T-helper 17 cell (primary cell): ENCODE measurements around the gene KCNRG. TPM values are rescaled to one million over a fixed set of nuclear protein-coding genes. Genes with fewer than 3 reads are reported as not detected.

Experiments
- ATAC-seq: fragments of 150-1000 bp; cut with Tn5 transposase; 2 replicates; pipeline ENCODE4 v1.10.0; 2021; ENCODE audit warnings: mild to moderate bottlenecking, moderate library complexity
- DNase-seq, 3 donors: peaks; one replicate each; pipeline versions ENCODE4 v3.0.0 to v3.0.0-alpha.2; 2020 to 2021
- H3K9me3 ChIP-seq: one replicate; pipeline ENCODE4 v1.7.0; 2013; ENCODE audit warnings: low read length, mild to moderate bottlenecking; ENCODE audit not compliant: control insufficient read depth, poor library complexity, severe bottlenecking
- H3K27ac Mint-ChIP-seq: one replicate; pipeline ENCODE4 v1.8.0; 2022; ENCODE audit warnings: mild to moderate bottlenecking, moderate library complexity, mixed read lengths
- H3K27me3 Mint-ChIP-seq: one replicate; pipeline ENCODE4 v1.8.0; 2022; ENCODE audit warnings: mixed read lengths
- H3K36me3 Mint-ChIP-seq: one replicate; pipeline ENCODE4 v1.8.0; 2022; ENCODE audit warnings: low read depth, mixed read lengths
- H3K4me1 Mint-ChIP-seq: one replicate; pipeline ENCODE4 v1.8.0; 2022; ENCODE audit warnings: mild to moderate bottlenecking, mixed read lengths
- H3K4me3 Mint-ChIP-seq: one replicate; pipeline ENCODE4 v1.8.0; 2022; ENCODE audit warnings: mild to moderate bottlenecking, moderate library complexity, mixed read lengths
- total RNA-seq, 4 donors: library from RNA in 2 of 4; stranded (reverse) in 2 of 4; gene quantifications; one replicate each; pipeline ENCODE4 v1.2.3 and lab custom pipeline; 2022 to 2026

KCNRG gene
- total RNA-seq, 2 donors from 2014 or later, result 0.60 to 0.91 TPM

GRCh38 chr13:50069261-50069660 lies 54.0 kb downstream of the KCNRG start:
- DNase-seq (no peak), ATAC-seq (no peak)
- H3K9me3 ChIP-seq, result no peaks in the 10 kb centered on the region
- Mint-ChIP-seq H3K4me1 (peaks cover 3% of the 10 kb centered on the region), H3K27me3 (no peaks in the 10 kb centered on the region), H3K36me3 (no peaks in the 10 kb centered on the region), H3K27ac (peak overlapping the region; percentile 2), H3K4me3 (no peak overlapping the region)

GRCh38 chr13:50070186-50070585 lies 54.9 kb downstream of the KCNRG start:
- H3K27me3 Mint-ChIP-seq, result no peaks in the 10 kb centered on the region
- ATAC-seq, result no peak
- no peak for DNase-seq
- H3K9me3 ChIP-seq, result no peaks in the 10 kb centered on the region
- no peaks in the 10 kb centered on the region for H3K36me3 Mint-ChIP-seq
- H3K27ac Mint-ChIP-seq, result peak overlapping the region; percentile 2
- no peak overlapping the region for H3K4me3 Mint-ChIP-seq
- H3K4me1 Mint-ChIP-seq, result peaks cover 5% of the 10 kb centered on the region

Other genes starting within 250 kb of the KCNRG start
- 10 to 100 TPM; 19.1 to 25.1 TPM for gene KPNA3, start 222.8 kb upstream of the KCNRG start, total RNA-seq
- gene SPRYD7, start 79.1 kb upstream of the KCNRG start, total RNA-seq, result 1 to 10 TPM in 1 of 2 donors, under 1 TPM in 1; 0.99 to 3.0 TPM
- gene TRIM13, start 18.4 kb upstream of the KCNRG start, total RNA-seq, result 10 to 100 TPM; 18.5 to 27.5 TPM